ENCODE data around the gene VPS72.

DNA sequence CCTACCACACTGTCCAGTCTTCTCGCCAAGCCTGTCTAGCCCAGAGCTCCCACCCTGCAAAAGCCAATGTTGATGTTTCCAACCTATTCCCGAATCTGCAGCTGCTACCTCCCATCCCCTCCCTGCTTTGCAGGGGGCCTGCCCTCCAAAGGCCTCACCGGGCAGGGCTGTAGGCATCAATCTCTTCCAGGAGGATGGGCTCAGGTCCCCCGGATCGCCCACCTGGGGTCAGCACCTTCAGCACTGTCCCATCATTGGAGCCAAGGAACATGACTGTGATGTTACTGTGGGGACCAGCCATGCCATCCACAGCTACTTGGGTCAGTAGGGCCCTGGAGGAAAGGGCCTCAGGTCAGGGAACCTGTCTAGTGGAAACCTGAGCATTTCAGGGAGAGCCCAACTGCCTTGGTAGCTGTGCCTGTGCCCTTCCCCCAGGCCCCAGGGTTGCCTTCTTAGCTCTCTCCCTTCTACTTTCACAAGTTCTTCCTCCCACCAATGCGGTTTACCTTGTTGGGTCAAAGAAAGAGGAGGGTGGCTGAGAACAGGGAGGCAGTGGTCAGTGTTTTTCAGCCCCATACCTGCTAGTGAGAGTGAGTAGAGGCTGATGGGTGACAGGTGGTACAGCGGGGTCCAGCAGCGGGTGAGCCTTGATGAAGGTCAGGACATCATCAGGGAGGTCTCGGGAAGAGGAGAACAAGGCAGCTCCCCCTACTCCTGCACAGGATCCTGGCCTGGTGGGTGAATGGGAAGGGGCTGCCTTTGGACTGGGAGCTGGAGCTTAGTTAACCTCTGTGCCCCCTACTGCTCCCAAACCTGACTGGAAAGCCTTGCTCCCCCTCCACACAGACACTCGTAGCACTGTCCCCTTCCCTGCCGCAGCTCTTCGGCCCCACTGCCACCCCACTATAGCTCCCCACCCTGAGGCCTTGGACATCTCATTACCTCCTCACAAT is 54.3 kb downstream of the VPS72 start:
- TF ChIP-seq CTCF (IDR thresholded peaks at IDR 0.05) (no peak), POLR2A (IDR thresholded peaks at IDR 0.05) (no peak)
